NCI-H82 (cell line): ENCODE results near the gene GAS7.
A peak's percentile ranks its signal among the peaks of the same experiment; 100 is the strongest.

Experiments
- DNase-seq: peaks from one replicate; lab custom pipeline; 2025; lab: John Stamatoyannopoulos, UW

The GAS7 gene

DNA sequence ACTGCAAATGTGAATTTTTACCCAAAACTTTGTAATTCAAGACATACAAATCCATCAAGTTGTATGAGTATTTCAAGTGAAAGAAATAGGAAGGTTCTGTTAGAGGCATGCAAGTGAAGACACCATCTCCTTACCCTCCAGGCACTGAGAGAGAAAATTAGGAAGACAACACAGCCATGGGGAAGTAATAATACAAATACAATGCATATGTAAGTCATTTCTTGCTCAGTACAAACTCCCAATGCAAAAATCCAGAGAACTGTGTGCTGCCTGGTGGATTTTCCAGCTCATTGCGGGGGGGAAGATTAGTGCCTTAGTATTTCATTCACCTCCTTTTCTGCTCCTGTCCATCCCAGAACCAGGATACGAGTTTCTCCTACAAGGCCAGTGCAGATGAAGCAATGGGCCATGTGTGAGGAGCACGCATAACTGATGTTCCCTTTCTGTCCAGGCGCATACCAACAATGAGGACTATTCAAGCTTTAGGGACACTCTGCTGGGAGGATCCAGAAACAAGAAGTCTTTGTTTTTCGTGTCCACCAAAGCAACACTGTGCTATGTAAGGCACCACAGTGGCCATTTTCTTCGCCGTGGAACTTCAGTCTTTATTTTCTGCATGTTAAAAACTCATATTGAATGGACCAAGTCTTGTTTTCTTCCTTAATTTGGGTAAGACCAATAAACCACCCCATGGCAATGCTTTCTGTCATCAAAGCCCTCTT is 149.6 kb downstream of the GAS7 start:
- no peak for DNase-seq

DNA sequence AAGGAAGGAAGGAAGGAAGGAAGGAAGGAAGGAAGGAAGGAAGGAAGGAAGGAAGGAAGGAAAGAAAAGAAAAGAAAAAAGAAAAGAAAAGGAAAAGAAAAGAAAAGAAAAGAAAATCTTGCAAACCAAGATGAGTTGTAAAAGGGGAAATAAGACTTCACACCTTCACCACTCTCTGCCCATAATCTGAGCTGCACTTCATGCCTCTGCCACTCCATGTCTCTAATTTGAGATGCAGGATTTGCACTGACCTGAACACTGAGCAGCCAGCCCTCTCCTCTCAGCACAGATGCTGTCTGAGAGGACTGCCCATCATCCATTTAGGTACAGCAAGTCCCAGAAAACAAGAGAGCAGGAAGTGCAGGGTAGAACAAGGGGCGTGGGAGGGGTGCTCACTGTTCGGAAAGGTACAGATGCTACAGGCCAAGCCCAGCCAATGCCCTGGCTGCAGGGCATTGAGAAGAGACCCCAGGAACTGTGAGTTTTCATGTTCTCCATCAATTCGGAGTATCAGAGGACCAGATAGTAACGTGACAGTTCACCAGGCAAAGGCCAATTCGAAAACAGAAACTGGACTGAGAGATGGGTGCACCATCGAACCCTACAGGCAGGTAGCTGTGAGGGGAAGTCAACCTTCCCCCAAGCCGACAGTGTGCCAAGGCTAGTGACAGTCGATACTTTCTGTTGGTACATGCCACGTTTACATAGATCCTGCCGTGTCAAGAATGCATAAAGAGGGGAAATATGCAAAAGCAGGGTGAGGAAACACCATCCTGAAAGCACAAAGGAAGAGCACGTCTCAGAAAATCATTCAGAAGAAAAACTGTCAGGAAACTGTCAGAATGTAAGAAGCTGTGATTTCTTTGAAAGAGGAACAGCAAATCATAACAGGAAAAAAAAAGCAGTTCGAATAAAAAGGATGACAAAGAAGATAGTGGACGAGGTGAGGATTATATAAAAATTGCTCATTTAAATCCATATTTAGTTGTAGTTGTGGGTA is 151.3 kb downstream of the GAS7 start:
- DNase-seq = no peak

DNA sequence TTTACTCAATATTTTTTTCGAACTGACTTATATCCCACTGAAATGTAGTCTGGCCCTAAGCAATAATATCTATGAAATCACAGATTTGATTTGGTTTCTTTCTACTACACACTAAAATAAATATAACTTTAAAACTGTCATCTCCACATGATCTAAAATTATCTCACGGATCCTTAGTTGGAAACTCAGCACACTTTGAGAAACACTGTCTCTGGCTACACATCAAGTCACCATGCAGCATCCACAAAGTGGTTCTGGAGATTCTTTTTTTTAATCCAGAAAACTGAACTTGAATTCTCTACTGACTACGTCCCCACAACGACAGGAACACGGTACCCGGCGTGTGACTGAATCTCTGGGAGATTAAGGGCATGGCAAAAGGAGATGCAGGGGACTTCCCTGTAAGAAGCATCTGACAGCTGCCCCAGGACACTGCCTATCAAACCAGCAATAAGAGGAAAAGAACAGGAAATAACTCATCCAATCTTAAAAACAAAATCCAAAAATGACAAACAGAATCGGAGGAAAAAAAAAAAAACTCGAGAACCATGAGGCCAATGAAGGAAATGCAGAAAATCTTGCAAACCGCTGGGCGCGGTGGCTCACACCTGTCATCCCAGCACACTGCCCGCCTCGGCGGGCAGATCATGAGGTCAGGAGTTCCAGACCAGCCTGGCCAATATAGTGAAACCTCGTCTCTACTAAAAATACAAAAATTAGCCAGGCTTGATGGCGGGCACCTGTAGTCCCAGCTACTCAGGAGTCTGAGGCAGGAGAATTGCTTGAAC is 152.3 kb downstream of the GAS7 start:
- no peak for DNase-seq

DNA sequence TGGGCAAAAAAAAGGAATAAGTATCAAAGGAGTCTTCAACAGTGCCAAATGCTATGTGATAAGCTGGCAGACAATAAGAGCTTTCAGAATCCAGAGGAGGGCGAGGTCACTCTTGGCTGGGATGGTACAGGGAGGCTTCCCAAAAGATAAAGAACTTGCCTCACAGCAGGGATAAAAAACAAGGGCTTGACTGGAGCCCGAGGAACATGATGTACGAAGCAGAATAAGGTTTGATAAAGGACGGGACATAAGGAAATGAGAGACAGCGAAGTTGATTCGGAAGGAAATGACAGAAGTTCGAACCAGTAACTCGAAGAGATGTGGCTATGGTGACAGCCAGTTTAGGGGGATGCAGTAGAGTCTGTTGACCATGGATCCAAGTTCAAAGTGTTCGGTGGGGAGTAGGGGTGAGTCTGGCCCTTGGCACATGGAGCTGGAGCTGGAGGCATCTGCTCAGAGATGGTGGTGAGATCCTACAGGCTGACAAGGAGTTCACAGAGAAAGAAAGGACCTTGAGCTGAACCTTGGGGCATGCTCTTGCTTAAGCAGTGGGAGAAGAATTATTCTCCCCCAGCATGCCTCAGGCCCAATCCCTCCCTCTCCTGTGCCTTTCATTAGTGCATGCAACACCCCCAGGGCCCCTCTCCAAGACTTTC is 155.7 kb downstream of the GAS7 start:
- no peak for DNase-seq

DNA sequence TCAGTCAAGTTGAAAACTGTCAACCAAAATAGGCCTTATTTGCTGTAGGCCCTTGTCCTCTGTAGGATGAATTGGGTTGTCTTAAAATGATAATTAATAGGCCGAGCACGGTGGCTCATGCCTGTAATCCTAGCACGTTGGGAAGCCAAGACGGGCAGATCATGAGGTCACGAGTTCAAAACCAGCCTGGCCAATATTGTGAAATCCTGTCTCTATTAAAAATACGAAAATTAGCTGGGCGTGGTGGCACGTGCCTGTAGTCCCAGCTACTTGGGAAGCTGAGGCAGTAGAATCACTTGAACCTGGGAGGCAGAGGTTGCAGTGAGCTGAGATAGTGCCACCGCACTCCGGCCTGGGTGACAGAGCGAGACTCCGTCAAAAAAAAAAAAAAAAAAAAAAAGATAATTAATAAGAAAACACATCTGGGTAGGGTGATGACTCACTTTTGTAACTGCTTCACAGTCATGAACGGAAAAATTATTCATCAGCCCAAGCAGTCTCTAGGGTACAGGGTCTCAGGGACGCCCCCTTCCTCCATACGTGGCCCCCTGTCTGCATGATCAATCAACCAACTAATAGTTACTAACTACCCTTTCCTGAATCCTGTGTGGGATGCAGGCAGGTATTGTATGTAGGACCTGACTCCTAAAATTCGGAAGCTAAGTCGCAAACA is 156.4 kb downstream of the GAS7 start:
- no peak for DNase-seq

DNA sequence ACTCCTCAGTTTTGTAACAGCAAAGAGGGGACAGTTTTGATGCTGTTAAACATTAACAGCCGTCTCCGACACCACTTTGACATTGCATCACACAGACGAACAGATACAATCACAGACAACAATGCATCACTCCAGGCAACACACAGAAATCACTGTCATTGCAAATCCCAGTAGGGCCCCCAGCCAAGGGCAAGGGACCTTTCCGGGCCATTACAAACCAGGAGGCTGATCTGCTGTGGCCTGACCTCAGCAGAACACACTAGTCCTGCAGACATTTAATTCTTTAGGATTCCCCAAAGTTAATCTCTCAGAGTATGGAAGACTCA is 157.2 kb downstream of the GAS7 start:
- no peak for DNase-seq

DNA sequence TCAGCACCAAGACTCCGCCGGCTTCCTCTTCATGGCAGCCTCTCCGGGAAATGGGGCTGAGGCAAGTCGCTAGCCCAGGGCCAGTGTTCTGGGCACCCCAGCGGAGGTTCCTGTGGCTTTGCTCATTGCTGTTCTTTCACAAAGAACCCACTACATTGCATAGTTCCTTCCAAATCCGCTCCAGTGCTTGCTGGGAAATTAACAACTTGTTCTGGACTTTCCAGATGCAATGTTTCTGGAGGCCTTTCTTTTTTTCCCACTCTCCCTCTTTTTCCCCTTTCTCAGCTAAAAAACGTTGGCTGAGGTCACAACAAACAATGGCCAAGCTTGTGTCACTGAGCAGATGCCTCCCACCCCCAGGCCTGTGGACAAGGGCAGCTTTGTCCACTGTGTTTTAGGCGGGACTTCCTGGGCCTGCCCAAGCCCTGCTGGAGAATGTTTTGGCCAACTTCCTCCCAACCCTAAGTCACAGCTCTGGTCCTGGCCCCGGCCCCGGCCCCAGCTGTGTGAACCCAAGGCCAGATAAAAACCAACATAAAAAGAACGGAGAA is 161.8 kb downstream of the GAS7 start:
- DNase-seq = no peak

DNA sequence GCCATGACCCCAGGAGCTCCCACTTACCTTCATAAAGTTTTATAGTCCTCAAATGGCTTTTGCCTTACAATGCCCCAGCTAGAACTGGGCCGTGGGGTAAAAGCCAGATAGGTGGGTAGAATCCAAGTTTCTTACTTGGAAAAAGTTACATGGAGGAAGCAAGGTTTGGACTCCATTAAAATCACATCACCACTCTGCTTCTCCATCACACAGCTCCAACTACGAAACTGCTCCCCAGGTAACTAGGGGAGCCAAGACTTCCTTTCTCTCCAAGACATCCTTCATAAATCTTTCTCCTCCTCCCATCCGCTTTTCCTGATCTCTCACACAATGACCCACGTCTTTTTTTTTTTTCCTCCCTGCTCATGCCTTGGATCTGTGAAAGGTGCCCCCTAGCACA is 162.5 kb downstream of the GAS7 start:
- no peak for DNase-seq

DNA sequence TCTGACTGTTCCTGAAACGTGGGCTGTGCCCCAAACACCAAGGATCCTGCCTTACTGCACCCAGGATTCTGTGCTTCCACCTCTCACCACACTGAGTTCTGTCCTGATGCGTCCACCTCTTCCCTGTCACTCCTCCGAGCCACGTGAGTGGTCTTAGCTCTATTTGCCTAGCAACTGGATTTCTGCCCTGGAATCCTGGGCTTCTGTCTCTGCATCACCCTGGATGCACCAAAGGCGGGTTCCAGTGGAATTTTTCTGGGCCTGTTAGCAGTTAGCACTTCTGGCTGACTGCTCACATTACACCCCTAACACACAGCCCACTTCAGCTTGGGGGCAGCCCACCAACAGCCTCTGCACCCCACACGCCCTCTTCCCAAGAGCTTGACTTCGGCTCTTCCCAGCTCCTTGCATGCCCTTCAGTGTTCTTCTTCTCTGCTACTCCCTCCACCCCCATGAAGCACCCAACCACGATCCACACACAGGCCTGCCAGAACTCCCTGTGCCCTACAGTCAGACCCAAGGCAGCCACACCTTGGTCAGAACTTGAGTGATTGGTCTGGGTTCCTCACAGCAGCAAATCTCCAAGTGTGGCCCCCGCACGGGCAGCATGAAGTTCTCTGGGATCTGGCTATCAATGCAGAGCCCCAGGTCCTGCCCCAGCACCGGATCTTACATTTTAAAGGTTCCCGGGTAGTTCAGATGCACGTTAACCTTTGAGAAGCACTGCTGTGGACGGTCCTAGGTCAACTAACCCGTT is 163.5 kb downstream of the GAS7 start:
- no peak for DNase-seq

DNA sequence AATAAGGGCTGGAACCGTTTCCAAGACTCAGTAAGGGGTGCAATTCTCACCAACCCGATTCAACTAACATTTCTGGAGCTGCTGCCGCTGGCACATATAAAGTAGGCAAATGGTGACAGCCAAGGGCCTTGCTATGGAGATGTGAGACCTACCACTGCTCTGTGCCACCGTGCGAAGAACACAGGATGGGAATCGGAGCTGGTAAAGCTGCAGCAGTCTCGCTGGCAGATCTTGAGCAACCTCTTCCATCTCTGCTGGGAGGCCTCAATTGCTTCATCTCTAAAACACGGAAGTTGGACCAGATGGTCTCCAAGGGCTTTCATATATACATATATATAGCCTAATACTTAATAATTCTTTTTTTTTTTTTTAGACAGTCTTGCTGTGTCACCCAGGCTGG is 164.4 kb downstream of the GAS7 start:
- DNase-seq = no peak

DNA sequence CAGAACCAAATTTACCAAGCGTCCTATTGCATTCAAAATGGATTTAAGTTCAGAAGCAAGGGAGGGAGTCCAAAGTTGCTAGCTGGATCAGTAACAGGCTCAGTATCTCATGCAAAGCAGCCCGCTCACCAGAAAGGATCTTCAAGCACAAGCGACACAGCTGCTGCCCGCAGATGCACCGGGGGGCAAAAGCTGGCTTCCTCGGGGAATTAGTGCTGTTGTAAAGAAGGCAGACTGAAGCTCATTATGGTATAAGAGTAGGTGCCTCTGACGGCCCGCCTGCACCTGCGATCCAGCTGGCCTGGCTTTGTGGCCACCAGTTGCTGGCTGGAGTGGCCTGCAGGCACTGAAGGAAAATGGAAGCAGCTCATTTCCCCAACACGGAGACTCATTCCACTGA is 165.0 kb downstream of the GAS7 start:
- DNase-seq = peak; percentile 97

DNA sequence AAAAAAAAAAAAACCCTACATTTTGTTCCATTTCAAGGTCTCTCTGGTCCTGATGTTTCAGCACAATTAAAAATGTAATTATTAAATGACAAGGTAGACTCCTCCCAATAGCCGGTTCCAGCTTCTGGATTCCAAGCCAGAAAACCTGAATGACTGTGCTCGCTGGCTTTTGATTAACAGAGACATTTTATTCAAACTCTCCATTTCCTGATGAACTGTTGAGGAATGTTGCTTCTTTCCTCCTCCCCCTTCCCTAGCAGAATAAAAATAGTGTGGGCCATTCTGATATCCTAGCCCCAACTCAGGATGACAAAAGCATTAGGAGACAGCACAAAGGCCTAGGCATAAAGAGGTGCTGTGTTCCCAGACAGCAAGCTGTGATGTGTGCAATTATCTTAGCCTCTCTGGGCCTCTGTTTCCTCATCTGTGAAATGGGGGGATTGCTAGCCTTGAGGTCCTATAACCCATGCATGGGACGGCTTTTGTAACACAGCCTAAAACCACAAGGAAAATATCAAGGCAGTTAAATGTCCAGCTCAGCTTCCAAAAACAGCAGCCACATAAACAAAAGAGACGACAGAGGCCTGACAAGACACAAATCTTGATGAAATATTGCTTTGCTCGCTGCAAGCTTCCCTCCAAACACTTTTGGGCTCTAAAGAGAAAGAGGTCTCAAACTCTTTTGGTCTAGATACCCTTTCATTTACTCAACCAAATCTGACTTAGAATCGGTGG is 166.1 kb downstream of the GAS7 start:
- DNase-seq = no peak

DNA sequence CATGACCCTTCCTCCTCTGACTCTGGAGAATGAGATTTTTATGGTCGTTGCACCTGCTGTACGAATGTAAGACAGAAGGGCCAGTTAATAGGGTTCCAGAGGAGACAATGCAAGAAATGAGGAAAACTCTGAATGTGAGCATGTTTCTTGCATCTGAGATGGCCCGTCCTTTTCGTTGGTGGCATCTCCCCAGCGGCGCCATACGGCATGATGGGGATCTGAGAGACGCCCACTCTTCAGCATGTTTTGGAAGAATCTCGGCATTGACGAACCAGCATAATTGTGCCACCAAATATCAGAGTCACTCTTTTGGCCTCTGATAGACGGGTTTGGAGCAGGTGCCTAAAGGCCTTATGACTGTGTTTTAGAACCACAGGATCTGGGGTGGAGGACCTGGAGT is 166.8 kb downstream of the GAS7 start:
- no peak for DNase-seq

DNA sequence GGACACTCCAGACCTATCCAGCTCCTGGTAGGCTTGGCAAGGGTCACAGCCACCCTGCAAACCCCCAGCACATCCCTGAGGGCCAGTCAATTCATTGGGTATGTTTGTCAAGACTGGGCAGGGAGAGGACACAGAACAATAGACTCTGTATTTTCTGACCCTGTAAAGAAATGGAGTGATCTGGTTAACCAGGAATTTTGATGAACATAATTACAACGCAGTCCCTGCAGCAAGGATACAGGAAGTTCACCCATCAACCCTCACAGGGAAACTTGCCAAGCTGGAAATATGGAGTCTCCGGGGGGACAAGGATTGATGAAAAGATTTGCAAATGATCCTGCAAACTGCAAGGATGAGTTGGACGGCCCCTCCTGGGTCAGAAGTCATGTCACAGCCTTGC is 167.3 kb downstream of the GAS7 start:
- DNase-seq = no peak

DNA sequence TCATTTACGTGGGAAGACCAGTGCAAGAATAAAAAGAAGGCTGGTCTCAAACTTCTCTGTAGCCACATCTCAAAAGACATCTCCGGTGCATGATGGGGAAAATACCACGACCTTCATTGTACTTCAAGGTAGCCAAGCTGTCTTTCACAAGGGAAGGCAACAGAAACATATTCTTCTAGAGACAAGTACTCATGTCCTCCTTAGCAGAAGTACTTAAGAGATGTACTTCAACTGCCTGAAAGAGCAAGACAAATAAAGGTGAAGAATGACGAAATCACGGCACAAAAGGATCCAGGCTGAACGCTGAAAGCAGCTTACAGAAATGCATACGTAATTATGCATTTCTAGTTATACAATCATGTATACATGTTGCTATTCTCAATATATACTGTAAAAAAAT is 169.3 kb downstream of the GAS7 start:
- no peak for DNase-seq

DNA sequence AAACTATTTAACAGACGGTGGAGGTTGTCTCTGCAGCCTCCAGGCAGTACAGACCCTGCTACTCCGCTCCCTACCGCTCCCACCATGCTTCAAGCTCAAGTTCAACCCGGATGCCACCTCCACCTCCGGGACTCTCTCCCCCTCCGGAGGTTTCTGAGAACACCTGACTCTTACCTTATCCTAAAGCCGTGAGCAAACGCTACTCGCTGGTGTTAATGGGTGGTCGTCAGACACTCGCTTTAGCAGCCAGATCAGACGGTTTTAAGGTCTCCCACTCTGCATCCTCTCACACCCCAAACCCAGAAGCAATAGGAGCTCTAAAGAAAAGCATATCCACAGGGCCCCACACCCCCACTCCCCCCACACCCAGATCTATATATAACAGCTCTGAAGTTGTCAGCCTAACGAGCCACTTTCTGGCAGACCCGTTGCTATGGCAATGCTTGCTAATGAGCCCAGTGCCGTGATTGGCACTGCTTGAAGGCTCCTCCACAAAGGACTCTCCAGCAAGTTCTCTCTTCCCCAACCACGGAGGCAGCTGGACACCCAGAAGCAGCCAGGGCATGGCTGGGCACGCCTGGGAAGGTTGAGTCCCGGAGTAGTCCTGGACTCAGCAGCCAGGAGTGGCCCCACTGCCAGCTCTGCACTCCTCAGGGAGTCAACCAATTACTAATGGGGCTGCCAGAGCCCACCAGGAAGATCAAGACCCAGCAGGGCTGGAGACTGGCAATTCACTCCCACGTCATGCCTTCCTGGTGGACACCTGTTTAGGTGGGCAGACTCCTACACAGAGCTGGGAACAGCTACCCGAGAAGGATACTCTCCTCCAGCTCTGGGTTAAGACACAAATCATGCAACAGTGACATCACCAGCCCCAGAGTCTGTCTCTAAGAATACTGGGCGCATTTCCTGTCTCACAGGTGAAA is 172.2 kb downstream of the GAS7 start:
- DNase-seq = no peak

DNA sequence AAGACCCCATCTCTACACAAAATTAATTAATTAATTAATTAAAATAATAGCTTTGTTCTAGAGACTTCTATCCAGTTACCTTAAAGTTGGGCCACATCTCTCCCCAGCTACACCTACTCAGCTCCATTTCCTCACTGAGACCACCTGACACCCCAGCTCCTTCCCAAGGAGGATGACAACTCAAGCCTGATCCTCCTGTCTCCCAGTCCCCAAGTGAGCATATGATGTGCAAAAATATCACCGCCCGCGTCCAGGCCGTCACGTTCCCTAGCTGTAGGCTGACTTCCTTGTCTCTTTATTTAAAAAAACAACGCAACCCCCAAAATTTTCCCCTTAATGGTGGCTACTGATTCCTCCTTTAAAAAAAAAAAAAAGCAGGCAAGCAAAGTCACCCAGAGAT is 173.2 kb downstream of the GAS7 start:
- no peak for DNase-seq

DNA sequence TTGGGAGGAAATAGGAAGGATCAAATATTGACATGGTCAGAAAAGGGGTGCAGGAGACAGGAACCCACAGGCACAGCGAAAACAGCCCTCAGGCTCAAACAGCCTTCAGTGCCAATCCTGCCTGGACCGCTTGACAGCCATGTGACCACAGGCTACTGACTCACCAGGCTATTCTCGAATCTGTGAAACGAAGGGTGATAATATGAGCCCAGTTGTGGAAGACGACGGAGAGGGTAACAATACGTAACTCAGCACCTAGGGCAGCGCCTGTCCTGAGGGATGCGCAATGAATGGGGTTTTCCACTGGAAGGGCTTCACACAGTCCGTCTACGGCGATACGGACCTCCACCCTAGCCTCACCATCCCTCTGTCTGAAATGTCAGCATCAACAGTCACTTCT is 176.0 kb downstream of the GAS7 start:
- no peak for DNase-seq
